Measurements from ENCODE around the gene ABCA7.

- TF ChIP-seq POLR2A (IDR thresholded peaks at IDR 0.05) (no peak), CTCF (IDR thresholded peaks at IDR 0.05) (no peak)
Observed at GRCh38 chr19:1111641-1112267, 71.8 kb downstream of the ABCA7 start.
